Measurements from ENCODE around the gene COLEC11.
"Not testable (repeated sequence)": the region's sequence is repeated elsewhere in the genome, so short reads cannot be mapped to it uniquely, and the experiment has no call there.

The COLEC11 gene

GRCh38 chr2:3601561-3602271, 6.8 kb downstream of the COLEC11 start:
- DNase-seq (ENCODE audit: insufficient read length) (no peak), FAIRE-seq (no peak)
- TF ChIP-seq TAF1 (IDR thresholded peaks at IDR 0.05; ENCODE audit: borderline replicate concordance, low read depth, low read length) (no peak), POLR2A (IDR thresholded peaks at IDR 0.05; ENCODE audit: low read depth, low read length) (no peak)

- DNase-seq (ENCODE audit: insufficient read length) (no peak), FAIRE-seq (no peak)
- TF ChIP-seq TAF1 (IDR thresholded peaks at IDR 0.05; ENCODE audit: borderline replicate concordance, low read depth, low read length) = no peak
- no peak for TF ChIP-seq POLR2A (IDR thresholded peaks at IDR 0.05; ENCODE audit: low read depth, low read length)
- TF ChIP-seq POLR2AphosphoS5 (IDR thresholded peaks at IDR 0.05; ENCODE audit: low read depth, low read length) = no peak
Measured at GRCh38 chr2:3602553-3603339, 7.8 kb downstream of the COLEC11 start.

- no peak for TF ChIP-seq TAF1 (IDR thresholded peaks at IDR 0.05; ENCODE audit: borderline replicate concordance, low read depth, low read length)
- no peak for TF ChIP-seq POLR2A (IDR thresholded peaks at IDR 0.05; ENCODE audit: low read depth, low read length)
- TF ChIP-seq POLR2AphosphoS5 (IDR thresholded peaks at IDR 0.05; ENCODE audit: low read depth, low read length) = no peak
- FAIRE-seq (no peak), DNase-seq (ENCODE audit: insufficient read length) (no peak)
Measured at GRCh38 chr2:3603536-3604206, 8.8 kb downstream of the COLEC11 start.

- DNase-seq (ENCODE audit: insufficient read length) (no peak), FAIRE-seq (no peak)
- TF ChIP-seq TAF1 (IDR thresholded peaks at IDR 0.05; ENCODE audit: borderline replicate concordance, low read depth, low read length) (no peak), POLR2AphosphoS5 (IDR thresholded peaks at IDR 0.05; ENCODE audit: low read depth, low read length) (no peak)
Measured at GRCh38 chr2:3604207-3604877, 9.4 kb downstream of the COLEC11 start.

GRCh38 chr2:3604991-3605961, 10.4 kb downstream of the COLEC11 start:
- TF ChIP-seq TAF1 (IDR thresholded peaks at IDR 0.05; ENCODE audit: borderline replicate concordance, low read depth, low read length) (no peak), POLR2A (IDR thresholded peaks at IDR 0.05; ENCODE audit: low read depth, low read length) (no peak), POLR2AphosphoS5 (IDR thresholded peaks at IDR 0.05; ENCODE audit: low read depth, low read length) (no peak)
- DNase-seq (ENCODE audit: insufficient read length) (no peak), FAIRE-seq (no peak)

- DNase-seq (ENCODE audit: insufficient read length) = no peak
- TF ChIP-seq TAF1 (IDR thresholded peaks at IDR 0.05; ENCODE audit: borderline replicate concordance, low read depth, low read length) = no peak
- no peak for TF ChIP-seq POLR2AphosphoS5 (IDR thresholded peaks at IDR 0.05; ENCODE audit: low read depth, low read length)
- TF ChIP-seq POLR2A (IDR thresholded peaks at IDR 0.05; ENCODE audit: low read depth, low read length) = no peak
Measured at GRCh38 chr2:3606028-3606369, 11.1 kb downstream of the COLEC11 start.

GRCh38 chr2:3606370-3607201, 11.7 kb downstream of the COLEC11 start:
- DNase-seq (ENCODE audit: insufficient read length) (no peak), FAIRE-seq (no peak)
- no peak for TF ChIP-seq POLR2AphosphoS5 (IDR thresholded peaks at IDR 0.05; ENCODE audit: low read depth, low read length)
- TF ChIP-seq TAF1 (IDR thresholded peaks at IDR 0.05; ENCODE audit: borderline replicate concordance, low read depth, low read length) = no peak

More at GRCh38 chr2:3606028-3606369, 11.1 kb downstream of the COLEC11 start:
- no peak for FAIRE-seq

- TF ChIP-seq TAF1 (IDR thresholded peaks at IDR 0.05; ENCODE audit: borderline replicate concordance, low read depth, low read length) (no peak), POLR2AphosphoS5 (IDR thresholded peaks at IDR 0.05; ENCODE audit: low read depth, low read length) (no peak), POLR2A (IDR thresholded peaks at IDR 0.05; ENCODE audit: low read depth, low read length) (no peak)
- DNase-seq (ENCODE audit: insufficient read length) = no peak
- FAIRE-seq = no peak
Measured at GRCh38 chr2:3608373-3609278, 13.7 kb downstream of the COLEC11 start.

- not testable (repeated sequence) for FAIRE-seq; DNase-seq (ENCODE audit: insufficient read length)
Measured at GRCh38 chr2:3609279-3609673, 14.4 kb downstream of the COLEC11 start.

Data from GM12892 (cell line).